ENCODE results near the gene TNF.

- TF ChIP-seq CTCF (IDR thresholded peaks at IDR 0.05) (no peak), POLR2A (IDR thresholded peaks at IDR 0.05) (no peak)
Observed at GRCh38 chr6:31525932-31526591, 49.3 kb upstream of the TNF start.
